ENCODE measurements around the gene ELMO1.

The ELMO1 gene

DNA sequence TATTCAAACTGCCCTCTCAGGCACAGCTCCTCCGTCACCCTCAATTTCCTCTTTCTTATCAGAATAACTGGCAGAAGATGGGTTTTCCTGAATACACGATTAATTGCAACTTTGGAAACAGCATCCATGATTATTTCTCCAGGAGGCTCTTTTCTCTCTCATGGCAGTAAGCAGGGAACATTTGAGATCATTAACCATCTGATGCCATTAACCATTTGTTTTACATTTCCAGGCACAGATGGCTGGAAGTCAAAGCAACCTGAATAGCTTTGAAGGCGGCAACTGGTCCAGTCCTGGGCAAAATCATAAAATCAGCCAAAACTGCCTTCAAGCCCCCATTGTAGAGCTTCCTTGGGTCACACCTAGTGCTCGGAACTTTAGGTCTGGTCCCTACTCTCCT is 434.9 kb downstream of the ELMO1 start:
- WGBS (ENCODE audit: extremely low coverage, insufficient coverage, low lambda C conversion rate): no CpG with 5 or more reads among the region's 4 CpGs
- H2BK5ac ChIP-seq (ENCODE audit: low read length): no peak overlapping the region

DNA sequence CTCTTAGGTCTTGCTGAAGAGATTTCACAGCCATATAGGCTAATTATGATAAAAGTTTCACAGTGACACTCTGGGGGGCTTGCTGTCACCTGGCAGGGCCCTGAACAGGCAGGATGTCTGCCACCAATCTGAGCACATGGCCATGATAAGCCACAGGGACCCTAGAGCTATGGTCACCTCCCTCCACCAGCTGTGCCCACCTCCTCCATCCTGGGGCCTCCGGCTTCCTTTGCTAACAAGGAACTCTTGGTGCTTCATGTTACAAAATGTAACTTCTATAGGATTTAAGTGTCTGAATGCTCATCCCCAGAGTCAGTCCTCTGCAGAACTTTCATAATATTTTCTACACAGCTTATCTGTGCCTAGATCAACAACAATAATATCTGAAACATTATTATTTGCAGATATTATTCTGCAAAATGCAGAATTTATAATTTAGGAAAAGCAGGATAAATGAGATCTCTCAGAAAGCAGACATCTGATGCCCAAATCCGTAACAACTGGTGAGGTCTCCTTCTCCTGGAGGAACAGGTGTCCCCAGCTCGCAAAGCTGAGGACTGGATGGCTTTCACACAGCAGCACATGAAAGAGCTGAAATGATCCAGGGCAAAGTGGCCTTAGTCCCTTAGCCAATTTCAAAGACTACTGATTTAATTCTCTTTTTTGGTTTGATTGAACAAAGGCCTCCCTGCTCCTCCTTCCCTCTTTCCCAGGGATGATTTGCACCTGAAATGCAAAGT is 437.3 kb downstream of the ELMO1 start:
- H4K5ac ChIP-seq (ENCODE audit: low read length): no peak overlapping the region
- WGBS (ENCODE audit: extremely low coverage, insufficient coverage, low lambda C conversion rate): no CpG with 5 or more reads among the region's 3 CpGs
- no peak overlapping the region for H3K4ac ChIP-seq (ENCODE audit: low read depth, low read length)
- no peak overlapping the region for H3K4me3 ChIP-seq (ENCODE audit: low read length)
- H3K27ac ChIP-seq (ENCODE audit: low read depth, low read length): no peak overlapping the region
- DNase-seq: no peak
- no peak overlapping the region for H2BK120ac ChIP-seq (ENCODE audit: low read depth, low read length)
- H4K8ac ChIP-seq (ENCODE audit: low read depth, low read length): no peak overlapping the region
- no peak overlapping the region for H3K23ac ChIP-seq (ENCODE audit: low read length)
- H2BK15ac ChIP-seq (replicated peaks; ENCODE audit: low read depth): no peak overlapping the region
- H3K79me1 ChIP-seq (ENCODE audit: low read length): no peaks in the 10 kb centered on the region
- H3K9ac ChIP-seq (ENCODE audit: low read length): no peak overlapping the region
- no peak overlapping the region for H2BK5ac ChIP-seq (ENCODE audit: low read length)
- H2AK5ac ChIP-seq (ENCODE audit: low read length): no peak overlapping the region
- H3K56ac ChIP-seq (ENCODE audit: low read length): no peak overlapping the region
- peaks cover 2% of the 10 kb centered on the region for H3K4me1 ChIP-seq (ENCODE audit: control insufficient read depth, low read depth, low read length)
- H3K4me2 ChIP-seq (ENCODE audit: low read length): no peak overlapping the region
- no peaks in the 10 kb centered on the region for H3K36me3 ChIP-seq (ENCODE audit: control insufficient read depth, insufficient read depth, low read length)
- H3K18ac ChIP-seq (ENCODE audit: low read length): no peak overlapping the region
- H3K79me2 ChIP-seq (ENCODE audit: control insufficient read depth, insufficient read depth, low read length): no peaks in the 10 kb centered on the region
- H3K27me3 ChIP-seq (ENCODE audit: insufficient read depth, low read length, poor library complexity): no peaks in the 10 kb centered on the region

More for the DNA sequence above, 434.9 kb downstream of the ELMO1 start:
- Histone ChIP-seq H3K56ac (ENCODE audit: low read length) (no peak overlapping the region), H3K36me3 (ENCODE audit: control insufficient read depth, insufficient read depth, low read length) (no peaks in the 10 kb centered on the region), H3K79me1 (ENCODE audit: low read length) (no peaks in the 10 kb centered on the region), H3K27ac (ENCODE audit: low read depth, low read length) (no peak overlapping the region), H2BK120ac (ENCODE audit: low read depth, low read length) (no peak overlapping the region), H3K27me3 (ENCODE audit: insufficient read depth, low read length, poor library complexity) (no peaks in the 10 kb centered on the region), H3K79me2 (ENCODE audit: control insufficient read depth, insufficient read depth, low read length) (no peaks in the 10 kb centered on the region), H3K4me1 (ENCODE audit: control insufficient read depth, low read depth, low read length) (peaks cover 2% of the 10 kb centered on the region), H3K9ac (ENCODE audit: low read length) (no peak overlapping the region), H4K8ac (ENCODE audit: low read depth, low read length) (no peak overlapping the region), H3K4me2 (ENCODE audit: low read length) (no peak overlapping the region), H3K4ac (ENCODE audit: low read depth, low read length) (no peak overlapping the region), H3K4me3 (ENCODE audit: low read length) (no peak overlapping the region), H3K23ac (ENCODE audit: low read length) (no peak overlapping the region), H2AK5ac (ENCODE audit: low read length) (no peak overlapping the region), H2BK15ac (replicated peaks; ENCODE audit: low read depth) (no peak overlapping the region), H4K5ac (ENCODE audit: low read length) (no peak overlapping the region), H3K18ac (ENCODE audit: low read length) (no peak overlapping the region)
- DNase-seq: no peak

DNA sequence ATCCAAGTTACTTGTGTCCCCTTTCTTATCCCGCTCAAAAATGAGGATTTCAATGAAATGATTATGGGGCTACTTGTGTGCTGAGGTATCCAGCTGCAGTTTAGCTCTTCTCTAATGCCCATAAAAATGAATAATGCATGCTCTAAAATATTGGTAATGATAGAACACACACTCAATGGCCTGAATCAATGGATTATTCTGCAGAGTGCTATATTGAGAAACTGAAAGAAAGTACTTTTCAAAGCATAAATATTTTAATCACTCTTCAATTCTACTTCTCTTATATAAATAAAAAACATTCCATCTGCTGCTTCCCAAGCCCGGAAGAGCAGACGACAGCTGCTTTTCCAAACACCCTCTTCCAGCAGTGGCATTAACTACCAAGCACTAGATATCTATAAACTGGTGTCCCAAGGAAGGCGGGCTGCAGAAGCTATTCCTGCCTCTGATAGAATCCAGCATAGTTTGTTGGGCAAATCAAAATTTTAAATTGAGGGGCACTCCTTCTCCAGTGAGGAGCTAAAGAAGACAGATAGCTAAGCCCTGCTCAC is 439.5 kb downstream of the ELMO1 start:
- no peak overlapping the region for H4K5ac ChIP-seq (ENCODE audit: low read length)
- no peak overlapping the region for H3K4me3 ChIP-seq (ENCODE audit: low read length)
- no peak overlapping the region for H2BK5ac ChIP-seq (ENCODE audit: low read length)
- H3K9ac ChIP-seq (ENCODE audit: low read length): no peak overlapping the region
- H3K4ac ChIP-seq (ENCODE audit: low read depth, low read length): no peak overlapping the region
- H2BK120ac ChIP-seq (ENCODE audit: low read depth, low read length): no peak overlapping the region
- H3K27me3 ChIP-seq (ENCODE audit: insufficient read depth, low read length, poor library complexity): no peaks in the 10 kb centered on the region
- no peak overlapping the region for H3K23ac ChIP-seq (ENCODE audit: low read length)
- no peak overlapping the region for H4K8ac ChIP-seq (ENCODE audit: low read depth, low read length)
- H3K36me3 ChIP-seq (ENCODE audit: control insufficient read depth, insufficient read depth, low read length): no peaks in the 10 kb centered on the region
- DNase-seq: no peak
- peaks cover 2% of the 10 kb centered on the region for H3K4me1 ChIP-seq (ENCODE audit: control insufficient read depth, low read depth, low read length)
- H2BK15ac ChIP-seq (replicated peaks; ENCODE audit: low read depth): no peak overlapping the region
- no peak overlapping the region for H2AK5ac ChIP-seq (ENCODE audit: low read length)
- H3K79me1 ChIP-seq (ENCODE audit: low read length): no peaks in the 10 kb centered on the region
- H3K56ac ChIP-seq (ENCODE audit: low read length): no peak overlapping the region
- H3K4me2 ChIP-seq (ENCODE audit: low read length): no peak overlapping the region
- H3K18ac ChIP-seq (ENCODE audit: low read length): no peak overlapping the region
- H3K27ac ChIP-seq (ENCODE audit: low read depth, low read length): no peak overlapping the region
- no CpG with 5 or more reads among the region's 4 CpGs for WGBS (ENCODE audit: extremely low coverage, insufficient coverage, low lambda C conversion rate)
- H3K79me2 ChIP-seq (ENCODE audit: control insufficient read depth, insufficient read depth, low read length): no peaks in the 10 kb centered on the region

DNA sequence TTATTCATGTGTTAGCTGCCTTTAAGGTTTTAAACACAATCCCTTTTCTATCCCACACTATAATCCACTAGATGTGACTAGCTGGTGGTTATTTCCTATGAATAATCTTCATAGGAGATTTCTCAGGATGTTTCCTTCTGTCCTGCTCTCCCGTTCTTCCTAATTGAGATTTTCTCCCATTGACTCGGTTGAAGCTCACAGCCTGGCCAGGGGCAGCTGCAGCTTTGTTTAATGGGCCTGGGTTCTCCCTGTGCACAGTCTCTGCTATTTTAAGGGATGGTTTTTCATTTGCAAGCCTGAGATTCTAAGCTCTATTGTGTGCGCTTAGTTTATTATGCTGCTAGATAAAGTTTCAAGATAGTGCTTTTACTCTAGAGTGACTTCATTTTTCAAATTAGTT is 441.0 kb downstream of the ELMO1 start:
- Histone ChIP-seq H3K27me3 (ENCODE audit: insufficient read depth, low read length, poor library complexity) (no peaks in the 10 kb centered on the region), H3K79me1 (ENCODE audit: low read length) (no peaks in the 10 kb centered on the region), H3K18ac (ENCODE audit: low read length) (no peak overlapping the region), H4K8ac (ENCODE audit: low read depth, low read length) (no peak overlapping the region), H3K4ac (ENCODE audit: low read depth, low read length) (no peak overlapping the region), H2BK15ac (replicated peaks; ENCODE audit: low read depth) (no peak overlapping the region), H3K9ac (ENCODE audit: low read length) (no peak overlapping the region), H2BK120ac (ENCODE audit: low read depth, low read length) (no peak overlapping the region), H3K79me2 (ENCODE audit: control insufficient read depth, insufficient read depth, low read length) (no peaks in the 10 kb centered on the region), H2BK5ac (ENCODE audit: low read length) (no peak overlapping the region), H3K56ac (ENCODE audit: low read length) (no peak overlapping the region), H4K5ac (ENCODE audit: low read length) (no peak overlapping the region), H3K23ac (ENCODE audit: low read length) (no peak overlapping the region), H3K4me2 (ENCODE audit: low read length) (no peak overlapping the region), H3K4me3 (ENCODE audit: low read length) (no peak overlapping the region), H3K27ac (ENCODE audit: low read depth, low read length) (no peak overlapping the region), H3K36me3 (ENCODE audit: control insufficient read depth, insufficient read depth, low read length) (no peaks in the 10 kb centered on the region), H2AK5ac (ENCODE audit: low read length) (no peak overlapping the region), H3K4me1 (ENCODE audit: control insufficient read depth, low read depth, low read length) (peaks cover 2% of the 10 kb centered on the region)
- DNase-seq: no peak
- WGBS (ENCODE audit: extremely low coverage, insufficient coverage, low lambda C conversion rate): no CpG with 5 or more reads among the region's 3 CpGs

DNA sequence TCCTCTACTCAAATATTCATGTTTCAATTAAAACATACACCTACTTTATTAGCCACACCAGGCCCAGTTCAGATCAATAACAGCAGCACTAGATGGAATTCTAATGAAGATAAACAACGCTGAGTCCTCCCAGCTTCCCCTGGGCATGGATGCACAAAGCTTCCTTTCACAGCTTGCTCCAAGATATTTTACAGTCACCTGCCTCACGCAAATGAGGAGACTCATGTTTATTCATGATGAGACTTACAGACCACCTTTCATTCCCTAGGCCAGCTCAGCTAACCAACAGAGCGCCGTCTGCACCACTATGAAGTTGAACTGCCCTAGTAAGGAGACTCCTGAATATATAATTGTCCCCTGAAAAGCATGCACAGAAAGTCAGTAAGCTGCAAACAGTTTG is 441.4 kb downstream of the ELMO1 start:
- DNase-seq: no peak
- no CpG with 5 or more reads among the region's 4 CpGs for WGBS (ENCODE audit: extremely low coverage, insufficient coverage, low lambda C conversion rate)
- Histone ChIP-seq H3K27me3 (ENCODE audit: insufficient read depth, low read length, poor library complexity) (no peaks in the 10 kb centered on the region), H3K23ac (ENCODE audit: low read length) (no peak overlapping the region), H3K18ac (ENCODE audit: low read length) (no peak overlapping the region), H3K9ac (ENCODE audit: low read length) (no peak overlapping the region), H3K36me3 (ENCODE audit: control insufficient read depth, insufficient read depth, low read length) (no peaks in the 10 kb centered on the region), H3K56ac (ENCODE audit: low read length) (no peak overlapping the region), H3K4ac (ENCODE audit: low read depth, low read length) (no peak overlapping the region), H3K79me2 (ENCODE audit: control insufficient read depth, insufficient read depth, low read length) (no peaks in the 10 kb centered on the region), H3K4me2 (ENCODE audit: low read length) (no peak overlapping the region), H2BK120ac (ENCODE audit: low read depth, low read length) (no peak overlapping the region), H4K8ac (ENCODE audit: low read depth, low read length) (no peak overlapping the region), H2AK5ac (ENCODE audit: low read length) (no peak overlapping the region), H3K27ac (ENCODE audit: low read depth, low read length) (no peak overlapping the region), H2BK15ac (replicated peaks; ENCODE audit: low read depth) (no peak overlapping the region), H3K79me1 (ENCODE audit: low read length) (no peaks in the 10 kb centered on the region), H3K4me1 (ENCODE audit: control insufficient read depth, low read depth, low read length) (peaks cover 2% of the 10 kb centered on the region), H4K5ac (ENCODE audit: low read length) (no peak overlapping the region), H2BK5ac (ENCODE audit: low read length) (no peak overlapping the region), H3K4me3 (ENCODE audit: low read length) (no peak overlapping the region)

DNA sequence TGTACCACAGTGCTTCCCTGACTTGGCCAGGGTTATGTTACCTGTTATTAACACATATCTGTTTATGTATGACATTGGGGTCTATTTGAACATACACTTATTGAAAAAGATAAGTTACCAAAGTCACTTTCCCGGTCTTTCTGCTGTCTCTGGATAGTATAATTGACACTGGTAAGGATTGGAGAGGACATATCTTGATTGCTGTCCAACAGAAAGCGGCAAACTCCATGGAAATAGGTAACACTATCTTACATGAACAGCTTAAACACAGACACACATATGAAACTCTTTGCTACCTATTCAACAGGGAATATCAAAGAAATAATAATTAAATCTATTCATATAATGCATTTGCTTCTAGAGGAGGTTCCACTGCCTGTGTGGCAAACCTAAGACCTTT is 441.9 kb downstream of the ELMO1 start:
- Histone ChIP-seq H2BK5ac (ENCODE audit: low read length) (no peak overlapping the region), H3K4me3 (ENCODE audit: low read length) (no peak overlapping the region), H3K9ac (ENCODE audit: low read length) (no peak overlapping the region), H3K4me1 (ENCODE audit: control insufficient read depth, low read depth, low read length) (peaks cover 2% of the 10 kb centered on the region), H2BK15ac (replicated peaks; ENCODE audit: low read depth) (no peak overlapping the region), H3K4me2 (ENCODE audit: low read length) (no peak overlapping the region), H3K79me2 (ENCODE audit: control insufficient read depth, insufficient read depth, low read length) (no peaks in the 10 kb centered on the region), H3K18ac (ENCODE audit: low read length) (no peak overlapping the region), H2BK120ac (ENCODE audit: low read depth, low read length) (no peak overlapping the region), H2AK5ac (ENCODE audit: low read length) (no peak overlapping the region), H3K56ac (ENCODE audit: low read length) (no peak overlapping the region), H3K79me1 (ENCODE audit: low read length) (no peaks in the 10 kb centered on the region), H3K27me3 (ENCODE audit: insufficient read depth, low read length, poor library complexity) (no peaks in the 10 kb centered on the region), H3K36me3 (ENCODE audit: control insufficient read depth, insufficient read depth, low read length) (no peaks in the 10 kb centered on the region), H4K5ac (ENCODE audit: low read length) (no peak overlapping the region), H3K4ac (ENCODE audit: low read depth, low read length) (no peak overlapping the region), H3K23ac (ENCODE audit: low read length) (no peak overlapping the region), H4K8ac (ENCODE audit: low read depth, low read length) (no peak overlapping the region), H3K27ac (ENCODE audit: low read depth, low read length) (no peak overlapping the region)
- no peak for DNase-seq
- WGBS (ENCODE audit: extremely low coverage, insufficient coverage, low lambda C conversion rate): no CpG with 5 or more reads among the region's 2 CpGs
